ENCODE data around the gene KIF3B.
"Not testable (repeated sequence)": the region's sequence is repeated elsewhere in the genome, so short reads cannot be mapped to it uniquely, and the experiment has no call there.

Gene KIF3B

DNA sequence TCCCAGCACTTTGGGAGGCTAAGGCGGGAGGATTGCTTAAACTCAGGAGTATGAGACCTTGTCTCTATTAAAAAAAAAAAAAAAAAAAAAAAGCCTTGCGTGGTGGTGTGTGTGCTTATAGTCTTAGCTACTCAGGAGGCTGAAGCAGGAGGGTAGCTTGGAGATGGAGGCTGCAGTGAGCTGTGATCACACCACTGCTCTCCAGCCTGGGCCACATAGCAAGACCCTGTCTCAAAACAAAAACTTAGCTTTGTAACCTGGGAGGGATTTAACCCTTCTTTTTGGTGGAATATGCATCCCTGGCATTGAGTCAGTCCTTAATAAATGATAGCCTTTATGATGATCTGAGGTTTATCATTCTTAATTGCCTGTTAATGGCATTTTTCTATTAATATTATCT is 93.4 kb downstream of the KIF3B start:
- Histone ChIP-seq H3K27ac (no peak overlapping the region), H3K4me3 (no peak overlapping the region)
- no peak for TF ChIP-seq CTCF (IDR thresholded peaks at IDR 0.05)
- no peak for DNase-seq (ENCODE audit: low spot score)

GRCh38 chr20:32378461-32378860 is 101.0 kb downstream of the KIF3B start:
- DNase-seq (ENCODE audit: low spot score) = no peak
- H3K4me3 ChIP-seq = no peak overlapping the region
- H3K27ac ChIP-seq = no peak overlapping the region
- no peak for TF ChIP-seq CTCF (IDR thresholded peaks at IDR 0.05)

- not testable (repeated sequence) for DNase-seq (ENCODE audit: low spot score); H3K27ac ChIP-seq; H3K4me3 ChIP-seq
Observed at GRCh38 chr20:32380037-32380436, 102.6 kb downstream of the KIF3B start.

- Histone ChIP-seq H3K4me3 (no peak overlapping the region), H3K27ac (no peak overlapping the region)
- DNase-seq (ENCODE audit: low spot score) = no peak
- TF ChIP-seq CTCF (IDR thresholded peaks at IDR 0.05) = no peak
Observed at GRCh38 chr20:32380745-32381144, 103.3 kb downstream of the KIF3B start.

DNA sequence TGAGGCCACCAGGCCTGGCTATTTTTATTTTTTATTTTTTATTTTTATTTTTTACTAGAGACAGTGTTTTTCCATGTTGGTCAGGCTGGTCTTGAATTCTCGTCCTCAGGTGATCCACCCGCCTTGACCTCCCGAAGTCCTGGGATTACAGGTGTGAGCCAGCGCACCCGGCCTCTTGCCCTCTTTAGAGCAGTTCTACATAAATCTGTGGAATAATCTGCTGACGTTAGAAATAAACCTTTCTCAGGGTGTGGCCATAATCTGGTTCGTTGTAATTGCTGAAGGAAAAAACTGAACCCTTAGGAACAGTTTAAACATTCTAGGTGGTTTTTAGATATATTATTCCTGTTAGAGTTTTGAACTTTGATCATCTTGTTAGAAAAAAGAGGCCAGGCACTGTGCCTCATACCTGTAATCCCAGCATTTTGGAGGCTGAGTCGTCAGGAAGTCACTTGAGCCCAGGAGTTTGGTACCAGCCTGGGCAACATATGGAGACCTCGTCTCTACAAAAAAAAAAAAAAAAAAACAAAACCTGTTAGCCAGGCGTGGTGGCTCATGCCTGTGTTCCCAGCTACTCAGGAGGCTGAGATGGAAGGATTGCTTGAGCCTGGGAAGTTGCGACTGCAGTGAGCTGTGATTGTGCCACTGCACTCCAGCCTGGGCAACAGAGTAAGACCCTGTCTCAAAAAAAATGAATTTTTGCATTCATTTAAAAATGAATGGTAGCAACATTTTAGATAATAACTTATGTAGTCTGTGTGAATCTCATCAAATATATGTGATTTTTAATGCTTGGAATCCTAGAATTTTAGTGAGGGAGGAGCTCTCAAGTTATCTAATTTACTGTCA is 104.9 kb downstream of the KIF3B start:
- no peak for DNase-seq (ENCODE audit: low spot score)
- no peak overlapping the region for H3K4me3 ChIP-seq
- no peak overlapping the region for H3K27ac ChIP-seq
- no peak for TF ChIP-seq CTCF (IDR thresholded peaks at IDR 0.05)

DNA sequence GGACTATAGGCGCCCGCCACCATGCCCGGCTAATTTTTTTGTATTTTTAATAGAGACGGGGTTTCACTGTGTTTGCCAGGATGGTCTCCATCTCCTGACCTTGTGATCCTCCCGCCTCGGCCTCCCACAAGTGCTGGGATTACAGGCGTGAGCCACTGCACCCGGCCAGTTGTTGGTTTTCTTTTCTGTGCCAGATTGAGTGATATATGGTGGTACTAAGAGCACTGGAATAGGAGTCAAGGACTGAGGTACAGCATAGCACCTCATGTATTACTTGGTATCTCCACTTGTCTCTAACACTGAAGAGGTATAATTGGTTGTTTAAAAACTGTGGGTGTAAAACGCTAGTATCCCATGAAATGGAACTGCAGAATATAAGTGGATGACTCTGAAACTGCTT is 106.0 kb downstream of the KIF3B start:
- H3K27ac ChIP-seq; H3K4me3 ChIP-seq; DNase-seq (ENCODE audit: low spot score): not testable (repeated sequence)

All from coronary artery (tissue), 2 donors.